NK-92 treated with Interleukin-12 subunit alpha and Interleukin-12 subunit beta, amount 100 ng/mL, for 24 hours (cell line): ENCODE measurements around the gene SULT1E1.
"Not testable (repeated sequence)": the region's sequence is repeated elsewhere in the genome, so short reads cannot be mapped to it uniquely, and the experiment has no call there.

ENCODE experiments used
- DNase-seq: peaks from one replicate; lab custom pipeline; 2025; lab: John Stamatoyannopoulos, UW

The SULT1E1 gene

GRCh38 chr4:69843301-69843700 is 16.6 kb downstream of the SULT1E1 start:
- DNase-seq: no peak

- no peak for DNase-seq
Observed at GRCh38 chr4:69838977-69839376, 21.0 kb downstream of the SULT1E1 start.

- DNase-seq: no peak
Observed at GRCh38 chr4:69836287-69836686, 23.7 kb downstream of the SULT1E1 start.

- DNase-seq: no peak
Observed at GRCh38 chr4:69835766-69836165, 24.2 kb downstream of the SULT1E1 start.

- DNase-seq: no peak
Observed at GRCh38 chr4:69833251-69833650, 26.7 kb downstream of the SULT1E1 start.

- no peak for DNase-seq
Observed at GRCh38 chr4:69832326-69833030, 27.5 kb downstream of the SULT1E1 start.

- DNase-seq: no peak
Observed at GRCh38 chr4:69831646-69832325, 28.2 kb downstream of the SULT1E1 start.

- DNase-seq: no peak
Observed at GRCh38 chr4:69831270-69831627, 28.7 kb downstream of the SULT1E1 start.

- DNase-seq: no peak
Observed at GRCh38 chr4:69830560-69831269, 29.2 kb downstream of the SULT1E1 start.

- no peak for DNase-seq
Observed at GRCh38 chr4:69830192-69830559, 29.8 kb downstream of the SULT1E1 start.

- DNase-seq: no peak
Observed at GRCh38 chr4:69829678-69830077, 30.3 kb downstream of the SULT1E1 start.

GRCh38 chr4:69828828-69829227 is 31.1 kb downstream of the SULT1E1 start:
- no peak for DNase-seq

GRCh38 chr4:69825056-69825455 is 34.9 kb downstream of the SULT1E1 start:
- not testable (repeated sequence) for DNase-seq

GRCh38 chr4:69823481-69824186 is 36.3 kb downstream of the SULT1E1 start:
- DNase-seq: peak; percentile 1

GRCh38 chr4:69823048-69823447 is 36.9 kb downstream of the SULT1E1 start:
- DNase-seq: no peak

- no peak for DNase-seq
Observed at GRCh38 chr4:69822198-69822597, 37.7 kb downstream of the SULT1E1 start.

- no peak for DNase-seq
Observed at GRCh38 chr4:69818060-69818639, 41.8 kb downstream of the SULT1E1 start.

- no peak for DNase-seq
Observed at GRCh38 chr4:69816236-69816635, 43.7 kb downstream of the SULT1E1 start.

GRCh38 chr4:69813628-69814027 is 46.3 kb downstream of the SULT1E1 start:
- DNase-seq: no peak

- DNase-seq: no peak
Observed at GRCh38 chr4:69811166-69811565, 48.8 kb downstream of the SULT1E1 start.

- DNase-seq: no peak
Observed at GRCh38 chr4:69800599-69800998, 59.3 kb downstream of the SULT1E1 start.

- DNase-seq: no peak
Observed at GRCh38 chr4:69799337-69799736, 60.6 kb downstream of the SULT1E1 start.
